Kidney glomerular epithelial cell (primary cell): ENCODE results near the gene RABL3.
"Not testable (repeated sequence)": the region's sequence is repeated elsewhere in the genome, so short reads cannot be mapped to it uniquely, and the experiment has no call there.

Experiments
- DNase-seq: peaks from one replicate; lab custom pipeline; 2025; lab: John Stamatoyannopoulos, UW

Gene RABL3

GRCh38 chr3:120645083-120645845 is 97.1 kb downstream of the RABL3 start:
- DNase-seq, result no peak

- no peak for DNase-seq
Observed at GRCh38 chr3:120642368-120642948, 99.9 kb downstream of the RABL3 start.

GRCh38 chr3:120641696-120642246 is 100.5 kb downstream of the RABL3 start:
- DNase-seq, result no peak

- no peak for DNase-seq
Observed at GRCh38 chr3:120640231-120640630, 102.1 kb downstream of the RABL3 start.

GRCh38 chr3:120638820-120639219 is 103.5 kb downstream of the RABL3 start:
- not testable (repeated sequence) for DNase-seq

GRCh38 chr3:120637851-120638559 is 104.3 kb downstream of the RABL3 start:
- no peak for DNase-seq

- DNase-seq, result no peak
Observed at GRCh38 chr3:120636795-120637401, 105.4 kb downstream of the RABL3 start.
